LNCaP clone FGC (cell line): ENCODE measurements around the gene MSMP.

Experiments used
- DNase-seq: peaks from one replicate; pipeline ENCODE4 v3.0.0-alpha.2; 2011; ENCODE audit warnings: low read depth
- H3K4me3 ChIP-seq: 2 replicates; pipeline ENCODE4 v1.5.1; 2011; ENCODE audit warnings: mild to moderate bottlenecking, low read depth, low read length, control low read depth
- TF ChIP-seq, protein P1 (sequence below): IDR thresholded peaks from 2 replicates; pipeline ENCODE4 v1.5.1; 2012; ENCODE audit warnings: mild to moderate bottlenecking; ENCODE audit not compliant: control insufficient read depth, insufficient read depth; ENCODE audit errors: extremely low read depth

Gene MSMP

DNA sequence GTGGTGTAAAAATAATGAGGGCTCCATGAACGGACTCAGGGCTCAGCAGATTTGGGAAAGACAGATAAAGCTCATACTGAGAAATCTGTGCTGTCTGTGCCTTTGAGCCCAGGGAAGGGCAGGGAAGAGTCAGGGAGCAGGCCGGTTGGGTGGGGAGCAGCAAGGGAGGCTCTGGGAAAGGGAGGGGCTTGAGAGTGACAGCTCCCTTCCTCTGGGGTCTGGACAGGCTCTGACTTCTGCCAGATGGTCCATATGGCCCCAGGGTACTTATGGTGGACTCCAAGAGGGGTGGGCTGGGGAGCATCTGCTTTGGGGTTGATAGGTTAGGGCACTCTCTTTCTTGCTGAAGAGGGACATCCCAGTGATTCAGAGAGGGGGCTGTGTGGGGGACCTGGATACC, 39.4 kb upstream of the MSMP start:
- no peak for DNase-seq
- TF ChIP-seq, protein P1, sequence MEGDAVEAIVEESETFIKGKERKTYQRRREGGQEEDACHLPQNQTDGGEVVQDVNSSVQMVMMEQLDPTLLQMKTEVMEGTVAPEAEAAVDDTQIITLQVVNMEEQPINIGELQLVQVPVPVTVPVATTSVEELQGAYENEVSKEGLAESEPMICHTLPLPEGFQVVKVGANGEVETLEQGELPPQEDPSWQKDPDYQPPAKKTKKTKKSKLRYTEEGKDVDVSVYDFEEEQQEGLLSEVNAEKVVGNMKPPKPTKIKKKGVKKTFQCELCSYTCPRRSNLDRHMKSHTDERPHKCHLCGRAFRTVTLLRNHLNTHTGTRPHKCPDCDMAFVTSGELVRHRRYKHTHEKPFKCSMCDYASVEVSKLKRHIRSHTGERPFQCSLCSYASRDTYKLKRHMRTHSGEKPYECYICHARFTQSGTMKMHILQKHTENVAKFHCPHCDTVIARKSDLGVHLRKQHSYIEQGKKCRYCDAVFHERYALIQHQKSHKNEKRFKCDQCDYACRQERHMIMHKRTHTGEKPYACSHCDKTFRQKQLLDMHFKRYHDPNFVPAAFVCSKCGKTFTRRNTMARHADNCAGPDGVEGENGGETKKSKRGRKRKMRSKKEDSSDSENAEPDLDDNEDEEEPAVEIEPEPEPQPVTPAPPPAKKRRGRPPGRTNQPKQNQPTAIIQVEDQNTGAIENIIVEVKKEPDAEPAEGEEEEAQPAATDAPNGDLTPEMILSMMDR: no peak
- no peak overlapping the region for H3K4me3 ChIP-seq

GRCh38 chr9:35792826-35793225, 38.8 kb upstream of the MSMP start:
- H3K4me3 ChIP-seq: no peak overlapping the region
- TF ChIP-seq, protein P1: no peak

GRCh38 chr9:35792024-35792813, 38.1 kb upstream of the MSMP start:
- TF ChIP-seq, protein P1: no peak
- H3K4me3 ChIP-seq: no peak overlapping the region
- DNase-seq: no peak

More at GRCh38 chr9:35792826-35793225, 38.8 kb upstream of the MSMP start:
- DNase-seq: no peak

DNA sequence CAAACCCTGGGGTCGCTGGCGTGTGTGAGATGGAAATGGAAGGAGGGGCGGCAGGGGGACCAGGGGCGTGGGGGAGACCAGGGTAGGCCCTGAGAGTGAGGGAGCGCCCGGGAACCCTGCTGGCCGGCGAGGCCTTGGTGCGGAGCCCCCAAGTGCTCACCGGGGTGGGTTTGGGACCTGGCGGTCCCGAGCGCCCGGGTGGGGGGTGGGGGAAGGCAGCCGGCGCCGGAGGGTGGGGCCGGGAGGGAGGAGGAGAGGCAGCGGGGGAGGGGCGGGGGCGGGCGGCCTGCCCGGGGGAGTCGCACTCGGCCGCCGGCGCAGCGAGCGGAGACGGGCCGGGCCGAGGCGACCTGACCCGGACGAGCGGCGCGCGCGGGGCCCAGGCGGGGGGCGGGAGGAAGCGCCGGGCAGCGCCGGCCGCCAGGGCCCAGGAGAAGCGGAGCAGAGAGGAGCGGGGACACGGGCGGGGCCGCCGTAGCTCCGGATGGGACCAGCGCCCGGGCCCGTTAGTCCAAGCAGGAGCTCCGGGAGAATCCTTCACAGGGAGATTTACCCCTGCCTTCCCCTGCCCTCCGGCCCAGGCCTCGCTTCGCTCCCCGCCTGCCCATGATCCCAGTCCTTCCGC, 37.3 kb upstream of the MSMP start, which contains the start of gene NPR2:
Gene NPR2 (plus strand): TSS at position 295 of the 625 bp plus-strand sequence. CDS start 818 bp downstream, outside the sequence.
- TF ChIP-seq, protein P1: no peak
- no peak within 1 kb of the TSS for H3K4me3 ChIP-seq
- no peak for DNase-seq

GRCh38 chr9:35790385-35791296, 36.6 kb upstream of the MSMP start:
- H3K4me3 ChIP-seq: no peak overlapping the region
- TF ChIP-seq, protein P1: peak; percentile 97
- DNase-seq: no peak

- TF ChIP-seq, protein P1: no peak
- no peak for DNase-seq
- no peak overlapping the region for H3K4me3 ChIP-seq
Observed at GRCh38 chr9:35790025-35790384, 35.9 kb upstream of the MSMP start.
